ENCODE results near the gene PLA2G4B. TPM values are rescaled to one million over a fixed set of nuclear protein-coding genes. Genes with fewer than 3 reads are reported as not detected.

Gene PLA2G4B
- total and polyA plus RNA-seq, 9 donors, result 4.8 to 17.5 (median 10.6) TPM

DNA sequence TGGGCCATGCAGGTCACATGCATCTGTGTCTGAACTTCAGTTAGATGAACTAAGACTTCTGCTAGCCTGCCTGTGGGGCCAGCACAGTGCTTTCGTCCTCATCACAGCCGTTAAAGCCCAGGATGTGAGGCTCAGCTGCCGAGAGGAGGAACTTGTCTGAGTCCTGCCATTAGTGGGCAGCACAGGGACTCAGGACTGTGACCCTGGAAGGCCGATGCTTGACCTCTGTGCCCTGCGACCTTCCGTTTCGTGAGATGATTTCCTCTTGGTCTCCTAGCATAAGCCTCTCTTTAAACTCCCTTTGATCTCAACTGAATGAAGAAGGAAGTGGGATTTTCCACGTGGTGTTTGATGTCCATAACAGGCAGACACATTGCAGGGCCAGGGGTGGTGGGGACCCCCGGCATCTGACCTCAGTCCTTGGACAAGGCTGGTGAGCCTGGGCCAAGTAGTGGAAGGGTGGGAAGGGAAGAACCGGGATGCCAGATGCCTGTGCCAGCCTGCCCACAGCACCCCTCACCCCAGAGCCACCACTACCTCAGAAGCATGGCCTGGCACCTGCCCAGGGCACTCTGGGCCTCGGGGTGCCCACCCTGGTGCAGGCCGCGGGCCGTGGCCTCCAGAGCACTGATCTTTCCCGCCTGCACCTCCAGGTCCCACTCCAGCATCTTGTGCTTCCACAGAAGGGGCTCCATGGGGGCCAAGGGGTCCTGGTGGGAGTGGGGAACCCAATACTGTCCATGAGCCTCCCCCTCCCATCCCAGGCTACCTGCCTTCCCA lies 21.6 kb downstream of the PLA2G4B start:
- H3K4me3 ChIP-seq, result no peak overlapping the region
- no peaks in the 10 kb centered on the region for H3K9me3 ChIP-seq
- intact Hi-C loops (cut with DNase I), result no loop called here
- WGBS, 3 donors, result 72 to 81% (median 72%) methylated on average over 14 to 15 of the region's 15 CpGs
- no peaks in the 10 kb centered on the region for H3K27me3 ChIP-seq
- no peaks in the 10 kb centered on the region for H3K36me3 ChIP-seq
- H3K4me1 ChIP-seq (ENCODE audit: insufficient read depth), result no peaks in the 10 kb centered on the region
- no peak for TF ChIP-seq POLR2A (IDR thresholded peaks at IDR 0.05)
- no peak for TF ChIP-seq EP300 (IDR thresholded peaks at IDR 0.05)
- TF ChIP-seq CTCF (IDR thresholded peaks at IDR 0.05), result no peak
- H3K27ac ChIP-seq, result no peak overlapping the region
- no peak for DNase-seq

- WGBS, 3 donors, result 78 to 87% (median 82%) methylated on average over 18 of the region's 18 CpGs
- H3K4me3 ChIP-seq, result no peak overlapping the region
- TF ChIP-seq EP300 (IDR thresholded peaks at IDR 0.05), result no peak
- no peak for TF ChIP-seq CTCF (IDR thresholded peaks at IDR 0.05)
- no peak for TF ChIP-seq POLR2A (IDR thresholded peaks at IDR 0.05)
- H3K36me3 ChIP-seq, result no peaks in the 10 kb centered on the region
- H3K27ac ChIP-seq, result no peak overlapping the region
- no peaks in the 10 kb centered on the region for H3K27me3 ChIP-seq
- intact Hi-C loops (cut with DNase I), result no loop called here
- H3K4me1 ChIP-seq (ENCODE audit: insufficient read depth), result no peaks in the 10 kb centered on the region
- H3K9me3 ChIP-seq, result no peaks in the 10 kb centered on the region
- no peak for DNase-seq
Observed at GRCh38 chr15:41861736-41862356, 23.2 kb downstream of the PLA2G4B start.

- 77 to 90% (median 87%) methylated on average over 15 to 19 of the region's 19 CpGs for WGBS, 3 donors
- Histone ChIP-seq H3K4me1 (ENCODE audit: insufficient read depth) (no peaks in the 10 kb centered on the region), H3K9me3 (no peaks in the 10 kb centered on the region), H3K27me3 (no peaks in the 10 kb centered on the region), H3K36me3 (no peaks in the 10 kb centered on the region), H3K27ac (no peak overlapping the region), H3K4me3 (no peak overlapping the region)
- DNase-seq, result no peak
- no peak for TF ChIP-seq POLR2A (IDR thresholded peaks at IDR 0.05)
- no peak for TF ChIP-seq EP300 (IDR thresholded peaks at IDR 0.05)
- TF ChIP-seq CTCF (IDR thresholded peaks at IDR 0.05), result no peak
- intact Hi-C loops (cut with DNase I), result no loop called here
Observed at GRCh38 chr15:41862515-41863116, 24.0 kb downstream of the PLA2G4B start.

- H3K27ac ChIP-seq, result no peak overlapping the region
- no peaks in the 10 kb centered on the region for H3K36me3 ChIP-seq
- no peak for DNase-seq
- TF ChIP-seq POLR2A (IDR thresholded peaks at IDR 0.05), result no peak
- TF ChIP-seq EP300 (IDR thresholded peaks at IDR 0.05), result no peak
- no peak for TF ChIP-seq CTCF (IDR thresholded peaks at IDR 0.05)
- H3K4me3 ChIP-seq, result no peak overlapping the region
- intact Hi-C loops (cut with DNase I), result no loop called here
- H3K9me3 ChIP-seq, result no peaks in the 10 kb centered on the region
- WGBS, 3 donors, result 77 to 86% (median 78%) methylated on average over 18 of the region's 18 CpGs
- no peaks in the 10 kb centered on the region for H3K4me1 ChIP-seq (ENCODE audit: insufficient read depth)
- H3K27me3 ChIP-seq, result no peaks in the 10 kb centered on the region
Observed at GRCh38 chr15:41865490-41866055, 26.9 kb downstream of the PLA2G4B start.
